ENCODE measurements around the gene MYOF. TPM values are rescaled to one million over a fixed set of nuclear protein-coding genes. Genes with fewer than 3 reads are reported as not detected.

MYOF gene
- total and polyA plus RNA-seq, 2 of the 8 experiments (the other 6 are each of a cell fraction or from before 2014, with no cell fraction given): 0.98 to 2.3 TPM

DNA sequence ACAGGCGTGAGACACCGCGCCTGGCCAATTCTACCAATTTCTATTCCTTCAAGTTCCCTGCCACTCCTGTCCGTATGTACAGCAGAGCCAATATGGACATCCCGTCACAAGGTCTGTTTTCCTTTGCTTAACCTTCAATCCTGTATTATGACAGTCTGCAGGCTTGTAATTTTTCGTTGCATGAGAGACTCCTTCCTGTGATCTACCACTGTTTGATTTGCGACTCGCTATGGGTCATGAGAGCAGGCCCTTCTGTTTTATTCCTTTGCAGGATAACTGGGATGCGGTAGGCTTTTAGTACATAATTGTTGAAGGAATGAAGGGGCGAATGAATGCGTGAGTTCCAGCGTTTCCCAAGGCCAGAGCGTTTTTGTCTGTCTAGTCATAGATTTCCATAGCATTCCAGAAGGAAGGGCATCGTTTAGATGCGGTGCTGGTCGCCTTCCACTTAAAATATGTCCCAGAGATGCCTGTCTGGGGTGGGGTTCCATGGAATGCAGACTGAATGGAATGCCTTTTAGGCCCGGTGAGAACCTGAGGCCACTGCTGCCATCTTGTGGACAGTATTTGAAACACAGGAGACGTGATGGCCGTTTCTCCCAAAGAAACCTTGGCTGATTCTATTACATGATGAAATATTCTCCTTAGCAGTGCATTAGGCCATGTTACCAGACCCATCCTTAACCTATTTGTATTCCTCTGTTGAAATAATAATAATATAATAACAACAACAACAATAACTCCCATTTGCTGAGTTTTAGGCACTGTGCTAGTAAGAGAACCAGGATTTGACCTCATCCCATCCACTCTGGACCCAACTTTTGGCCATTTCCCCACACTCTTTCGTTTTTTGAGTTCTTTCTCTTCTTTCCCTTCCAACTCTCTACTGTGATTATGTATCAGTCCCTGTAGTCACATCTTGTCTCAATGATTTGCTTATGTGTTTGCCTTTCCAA is 193.2 kb downstream of the MYOF start (continued):
- TF ChIP-seq SUZ12 (IDR thresholded peaks at IDR 0.05; ENCODE audit: low read length) (no peak), EGR1 (IDR thresholded peaks at IDR 0.05; ENCODE audit: borderline replicate concordance, low read depth, low read length) (no peak), POLR2AphosphoS5 (IDR thresholded peaks at IDR 0.05; ENCODE audit: low read depth, low read length) (no peak), CHD2 (IDR thresholded peaks at IDR 0.05; ENCODE audit: low read length) (no peak), SRF (IDR thresholded peaks at IDR 0.05; ENCODE audit: low read depth, low read length) (no peak), SP4 (IDR thresholded peaks at IDR 0.05; ENCODE audit: low read length) (no peak), RAD21 (IDR thresholded peaks at IDR 0.05 in 1 of 2, conservative IDR thresholded peaks at IDR 0.05 in 1 of 2; ENCODE audit: low read depth in 2 of 2, low read length in 2 of 2) (peak; percentile 97 to 98), CTBP2 (IDR thresholded peaks at IDR 0.05; ENCODE audit: borderline replicate concordance, insufficient read depth, insufficient read length, low read length) (no peak), BACH1 (IDR thresholded peaks at IDR 0.05; ENCODE audit: low read length) (no peak), CTCF (IDR thresholded peaks at IDR 0.05; ENCODE audit: control extremely low read depth in 1 of 3, insufficient read depth in 1 of 3, low read depth in 1 of 3, low read length in 3 of 3) (peak; percentile 60 to 87 (median 86)), ZNF274 (IDR thresholded peaks at IDR 0.05; ENCODE audit: borderline replicate concordance, extremely low read depth, low read length) (no peak), KDM1A (IDR thresholded peaks at IDR 0.05; ENCODE audit: borderline replicate concordance, low read length) (no peak), BRCA1 (IDR thresholded peaks at IDR 0.05; ENCODE audit: low read depth, low read length) (no peak)
- TF ChIP-seq, protein P1, sequence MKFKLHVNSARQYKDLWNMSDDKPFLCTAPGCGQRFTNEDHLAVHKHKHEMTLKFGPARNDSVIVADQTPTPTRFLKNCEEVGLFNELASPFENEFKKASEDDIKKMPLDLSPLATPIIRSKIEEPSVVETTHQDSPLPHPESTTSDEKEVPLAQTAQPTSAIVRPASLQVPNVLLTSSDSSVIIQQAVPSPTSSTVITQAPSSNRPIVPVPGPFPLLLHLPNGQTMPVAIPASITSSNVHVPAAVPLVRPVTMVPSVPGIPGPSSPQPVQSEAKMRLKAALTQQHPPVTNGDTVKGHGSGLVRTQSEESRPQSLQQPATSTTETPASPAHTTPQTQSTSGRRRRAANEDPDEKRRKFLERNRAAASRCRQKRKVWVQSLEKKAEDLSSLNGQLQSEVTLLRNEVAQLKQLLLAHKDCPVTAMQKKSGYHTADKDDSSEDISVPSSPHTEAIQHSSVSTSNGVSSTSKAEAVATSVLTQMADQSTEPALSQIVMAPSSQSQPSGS (IDR thresholded peaks at IDR 0.05; ENCODE audit: low read length): peak; percentile 61; the same call in 1 of the 2 replicates
